Measurements from ENCODE around the gene AXIN1. TPM values are rescaled to one million over a fixed set of nuclear protein-coding genes. Genes with fewer than 3 reads are reported as not detected.

The AXIN1 gene
- total RNA-seq, 1 experiment from 2014 or later, result 32.7 TPM

DNA sequence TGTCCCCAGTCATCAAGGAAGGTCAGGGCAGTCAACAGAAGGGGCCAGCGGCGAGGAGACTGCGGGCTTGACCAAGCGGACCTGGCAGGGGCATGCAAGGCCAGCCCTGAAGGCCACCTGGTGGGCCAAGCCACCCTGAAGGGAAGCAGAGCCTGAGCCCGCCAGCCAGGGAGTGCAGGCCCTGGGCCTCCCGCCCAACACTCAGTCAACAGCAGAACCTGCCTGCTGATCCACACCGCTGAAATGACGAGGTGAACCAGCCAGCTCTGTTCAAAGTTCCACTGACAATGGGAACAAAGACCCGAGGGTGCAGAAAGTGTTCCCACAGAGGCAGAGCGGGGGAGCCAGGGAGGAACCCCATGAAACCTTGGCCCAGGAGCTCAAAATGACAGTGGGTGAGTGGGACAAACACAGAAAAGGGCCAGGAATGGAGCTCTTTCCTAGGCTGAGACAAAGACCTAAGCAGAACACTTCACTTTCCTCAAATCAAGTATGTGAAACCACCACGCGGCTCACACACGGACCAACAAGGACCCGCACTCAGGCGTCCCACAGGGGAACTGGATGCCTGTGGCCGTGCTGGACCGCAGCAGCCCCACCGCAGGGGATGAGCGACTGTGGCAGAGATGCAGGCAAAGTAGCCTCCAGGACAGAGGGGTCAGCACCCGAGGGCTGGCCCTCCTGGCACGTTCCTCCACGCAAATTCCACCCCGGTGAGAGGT lies 12.0 kb downstream of the AXIN1 start:
- intact Hi-C loops (cut with micrococcal nuclease; ENCODE audit: unreplicated experiment), result no loop called here
- ChIA-PET CTCF (interaction anchor here (0.6 kb wide), 1 partner anchor 224 kb away, joined by 6 read pairs; no protein-coding TSS in a partner anchor), POLR2A (ENCODE audit: low non-redundant PET) (no interaction called here)
- DNase-seq (ENCODE audit: low spot score), result no peak
- BruUV-seq (replicated peaks), result no TSS peak
- H3K27me3 ChIP-seq (replicated peaks; ENCODE audit: insufficient read depth, low read depth, low read length, poor library complexity), result no peaks in the 10 kb centered on the region
- H3K4me3 ChIP-seq (ENCODE audit: low read depth, low read length, poor library complexity, severe bottlenecking), result no peak overlapping the region
- H3K36me3 ChIP-seq (ENCODE audit: insufficient read depth, low read length, poor library complexity, severe bottlenecking), result peaks cover 13% of the 10 kb centered on the region
- TF ChIP-seq, protein P1, sequence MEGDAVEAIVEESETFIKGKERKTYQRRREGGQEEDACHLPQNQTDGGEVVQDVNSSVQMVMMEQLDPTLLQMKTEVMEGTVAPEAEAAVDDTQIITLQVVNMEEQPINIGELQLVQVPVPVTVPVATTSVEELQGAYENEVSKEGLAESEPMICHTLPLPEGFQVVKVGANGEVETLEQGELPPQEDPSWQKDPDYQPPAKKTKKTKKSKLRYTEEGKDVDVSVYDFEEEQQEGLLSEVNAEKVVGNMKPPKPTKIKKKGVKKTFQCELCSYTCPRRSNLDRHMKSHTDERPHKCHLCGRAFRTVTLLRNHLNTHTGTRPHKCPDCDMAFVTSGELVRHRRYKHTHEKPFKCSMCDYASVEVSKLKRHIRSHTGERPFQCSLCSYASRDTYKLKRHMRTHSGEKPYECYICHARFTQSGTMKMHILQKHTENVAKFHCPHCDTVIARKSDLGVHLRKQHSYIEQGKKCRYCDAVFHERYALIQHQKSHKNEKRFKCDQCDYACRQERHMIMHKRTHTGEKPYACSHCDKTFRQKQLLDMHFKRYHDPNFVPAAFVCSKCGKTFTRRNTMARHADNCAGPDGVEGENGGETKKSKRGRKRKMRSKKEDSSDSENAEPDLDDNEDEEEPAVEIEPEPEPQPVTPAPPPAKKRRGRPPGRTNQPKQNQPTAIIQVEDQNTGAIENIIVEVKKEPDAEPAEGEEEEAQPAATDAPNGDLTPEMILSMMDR (conservative IDR thresholded peaks at IDR 0.05; ENCODE audit: low read depth, low read length), result no peak
- no peak for TF ChIP-seq EZH2 (IDR thresholded peaks at IDR 0.05; ENCODE audit: borderline replicate concordance, low read depth, low read length, poor library complexity, severe bottlenecking)
- H3K4me1 ChIP-seq (ENCODE audit: insufficient read depth, low read length, poor library complexity, severe bottlenecking), result no peaks in the 10 kb centered on the region
- H3K27ac ChIP-seq (ENCODE audit: low read depth, low read length, poor library complexity, severe bottlenecking), result no peak overlapping the region
- H3K9me3 ChIP-seq (ENCODE audit: low read depth, low read length, poor library complexity, severe bottlenecking), result no peaks in the 10 kb centered on the region

DNA sequence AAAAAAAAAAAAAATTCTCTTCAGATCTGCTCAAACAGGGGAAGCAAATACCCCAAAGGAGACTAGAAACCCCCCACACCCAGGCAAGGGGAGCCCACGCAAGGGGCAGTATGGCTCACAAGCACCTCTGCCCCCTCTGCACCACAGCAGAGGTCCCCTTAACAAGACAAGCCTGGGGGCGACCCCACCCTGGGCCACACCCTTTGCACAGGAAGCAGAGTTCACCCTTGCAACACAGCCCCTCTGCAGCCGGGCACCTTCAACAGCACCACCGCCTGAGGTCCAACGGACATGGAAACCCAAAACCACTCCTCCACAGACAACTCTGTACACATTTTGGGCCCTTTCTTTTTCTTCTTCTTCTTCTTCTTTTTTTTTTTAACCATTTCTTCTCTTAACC lies 12.8 kb downstream of the AXIN1 start:
- intact Hi-C loops (cut with micrococcal nuclease; ENCODE audit: unreplicated experiment), result no loop called here
- Histone ChIP-seq H3K4me3 (ENCODE audit: low read depth, low read length, poor library complexity, severe bottlenecking) (no peak overlapping the region), H3K9me3 (ENCODE audit: low read depth, low read length, poor library complexity, severe bottlenecking) (no peaks in the 10 kb centered on the region), H3K4me1 (ENCODE audit: insufficient read depth, low read length, poor library complexity, severe bottlenecking) (no peaks in the 10 kb centered on the region), H3K27ac (ENCODE audit: low read depth, low read length, poor library complexity, severe bottlenecking) (no peak overlapping the region), H3K36me3 (ENCODE audit: insufficient read depth, low read length, poor library complexity, severe bottlenecking) (peaks cover 10% of the 10 kb centered on the region), H3K27me3 (replicated peaks; ENCODE audit: insufficient read depth, low read depth, low read length, poor library complexity) (no peaks in the 10 kb centered on the region)
- TF ChIP-seq EZH2 (IDR thresholded peaks at IDR 0.05; ENCODE audit: borderline replicate concordance, low read depth, low read length, poor library complexity, severe bottlenecking), result no peak
- TF ChIP-seq, protein P1 (conservative IDR thresholded peaks at IDR 0.05; ENCODE audit: low read depth, low read length), result no peak
- ChIA-PET POLR2A (ENCODE audit: low non-redundant PET) (no interaction called here), CTCF (no interaction called here)
- DNase-seq (ENCODE audit: low spot score), result no peak
- BruUV-seq (replicated peaks), result no TSS peak

DNA sequence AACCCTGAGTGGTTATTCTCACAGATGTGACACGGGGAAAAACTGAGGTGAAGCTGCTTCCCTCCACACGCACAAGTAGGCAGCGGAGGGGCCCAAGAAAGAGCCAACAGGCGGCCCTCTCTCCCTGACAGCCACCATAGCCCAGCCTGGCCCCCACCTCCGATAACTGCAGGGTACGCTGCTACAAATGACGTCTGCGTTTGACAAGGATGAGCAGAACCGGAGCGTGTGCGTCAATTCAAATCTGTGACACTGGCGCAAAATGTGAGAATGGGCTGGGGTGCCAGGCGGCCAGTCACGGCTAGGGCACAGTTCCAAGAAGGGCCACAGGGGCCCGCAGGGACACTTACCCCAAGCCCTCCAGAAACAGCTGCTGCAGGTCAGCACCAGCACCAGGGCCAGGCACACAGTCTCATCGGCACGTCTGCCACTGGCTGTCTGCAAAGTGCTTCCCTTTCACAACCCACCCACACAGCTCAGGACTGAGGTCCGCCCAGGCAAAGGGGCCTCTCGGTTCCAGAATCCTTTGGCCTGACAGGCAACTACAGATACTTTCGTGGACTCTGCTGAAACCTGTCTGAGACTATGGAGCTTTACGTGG lies 14.4 kb downstream of the AXIN1 start:
- TF ChIP-seq, protein P1 (conservative IDR thresholded peaks at IDR 0.05; ENCODE audit: low read depth, low read length), result no peak
- no peak for TF ChIP-seq EZH2 (IDR thresholded peaks at IDR 0.05; ENCODE audit: borderline replicate concordance, low read depth, low read length, poor library complexity, severe bottlenecking)
- ChIA-PET POLR2A (ENCODE audit: low non-redundant PET) (no interaction called here), CTCF (no interaction called here)
- BruUV-seq (replicated peaks), result no TSS peak
- peaks cover 4% of the 10 kb centered on the region for H3K36me3 ChIP-seq (ENCODE audit: insufficient read depth, low read length, poor library complexity, severe bottlenecking)
- H3K27me3 ChIP-seq (replicated peaks; ENCODE audit: insufficient read depth, low read depth, low read length, poor library complexity), result no peaks in the 10 kb centered on the region
- H3K27ac ChIP-seq (ENCODE audit: low read depth, low read length, poor library complexity, severe bottlenecking), result no peak overlapping the region
- H3K4me1 ChIP-seq (ENCODE audit: insufficient read depth, low read length, poor library complexity, severe bottlenecking), result no peaks in the 10 kb centered on the region
- DNase-seq (ENCODE audit: low spot score), result no peak
- intact Hi-C loops (cut with micrococcal nuclease; ENCODE audit: unreplicated experiment), result no loop called here
- H3K9me3 ChIP-seq (ENCODE audit: low read depth, low read length, poor library complexity, severe bottlenecking), result no peaks in the 10 kb centered on the region
- no peak overlapping the region for H3K4me3 ChIP-seq (ENCODE audit: low read depth, low read length, poor library complexity, severe bottlenecking)
